ENCODE results near the gene PRIMA1.

The PRIMA1 gene

DNA sequence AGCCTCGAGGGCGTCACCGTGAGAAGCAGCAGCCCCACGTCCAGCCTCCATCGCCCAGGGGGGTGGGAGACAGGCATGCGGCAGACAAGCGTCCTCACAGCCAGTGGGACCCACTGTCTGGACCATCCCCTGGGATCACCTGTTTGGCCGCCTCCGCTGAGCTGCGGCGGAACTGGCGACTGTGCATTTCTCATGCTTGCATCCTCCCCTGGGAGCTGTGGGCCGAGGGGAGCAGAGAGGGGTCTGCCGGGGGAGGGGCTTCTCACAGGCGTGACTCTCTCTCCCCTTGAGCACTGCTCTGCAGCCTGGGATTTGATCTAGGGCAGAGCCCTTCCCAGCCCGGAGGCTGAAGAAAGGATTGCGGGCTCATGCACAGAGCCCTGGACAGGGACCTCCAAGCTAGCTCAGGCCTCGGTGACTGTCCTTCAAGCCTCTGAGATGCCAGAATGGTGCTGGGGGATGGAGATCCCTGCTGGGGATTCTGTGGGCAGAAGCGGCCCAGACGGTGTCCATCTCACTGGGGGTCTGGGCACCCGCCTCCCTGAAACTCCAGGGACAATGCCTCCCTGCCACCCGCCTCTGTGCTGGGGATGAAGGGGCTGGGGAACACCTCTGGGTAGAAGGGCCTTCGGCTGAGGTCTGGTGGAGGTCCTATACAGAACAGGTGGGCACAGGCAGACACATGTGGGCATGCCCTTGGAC, 61.1 kb downstream of the PRIMA1 start:
- TF ChIP-seq, protein P1, sequence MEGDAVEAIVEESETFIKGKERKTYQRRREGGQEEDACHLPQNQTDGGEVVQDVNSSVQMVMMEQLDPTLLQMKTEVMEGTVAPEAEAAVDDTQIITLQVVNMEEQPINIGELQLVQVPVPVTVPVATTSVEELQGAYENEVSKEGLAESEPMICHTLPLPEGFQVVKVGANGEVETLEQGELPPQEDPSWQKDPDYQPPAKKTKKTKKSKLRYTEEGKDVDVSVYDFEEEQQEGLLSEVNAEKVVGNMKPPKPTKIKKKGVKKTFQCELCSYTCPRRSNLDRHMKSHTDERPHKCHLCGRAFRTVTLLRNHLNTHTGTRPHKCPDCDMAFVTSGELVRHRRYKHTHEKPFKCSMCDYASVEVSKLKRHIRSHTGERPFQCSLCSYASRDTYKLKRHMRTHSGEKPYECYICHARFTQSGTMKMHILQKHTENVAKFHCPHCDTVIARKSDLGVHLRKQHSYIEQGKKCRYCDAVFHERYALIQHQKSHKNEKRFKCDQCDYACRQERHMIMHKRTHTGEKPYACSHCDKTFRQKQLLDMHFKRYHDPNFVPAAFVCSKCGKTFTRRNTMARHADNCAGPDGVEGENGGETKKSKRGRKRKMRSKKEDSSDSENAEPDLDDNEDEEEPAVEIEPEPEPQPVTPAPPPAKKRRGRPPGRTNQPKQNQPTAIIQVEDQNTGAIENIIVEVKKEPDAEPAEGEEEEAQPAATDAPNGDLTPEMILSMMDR (IDR thresholded peaks at IDR 0.05; ENCODE audit: low read depth, low read length, missing control alignments) = no peak
- H3K4me3 ChIP-seq (replicated peaks; ENCODE audit: low read depth, low read length) = no peak overlapping the region
- no peak for DNase-seq (ENCODE audit: extremely low read depth, low read depth)

DNA sequence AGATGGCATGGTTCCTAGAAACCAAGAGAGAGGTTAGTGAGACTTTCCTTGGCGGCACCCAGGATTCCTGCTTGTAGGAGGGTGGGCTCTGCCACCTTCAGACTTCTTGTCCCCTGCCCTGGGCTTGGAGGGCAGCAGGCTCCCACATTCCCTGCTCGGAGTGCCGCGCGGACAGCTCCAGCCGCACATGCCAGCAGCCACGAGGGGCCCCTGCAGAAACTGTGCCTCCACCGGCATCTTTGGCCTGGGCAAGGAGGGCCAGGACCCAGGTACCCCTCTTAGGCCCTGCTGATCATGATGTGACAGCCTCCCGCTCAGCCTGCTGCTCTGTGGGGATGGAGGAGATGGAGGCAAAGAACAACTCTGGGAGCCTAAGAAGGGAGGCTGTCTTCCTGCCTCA, 62.3 kb downstream of the PRIMA1 start:
- TF ChIP-seq, protein P1 (IDR thresholded peaks at IDR 0.05; ENCODE audit: low read depth, low read length, missing control alignments) = no peak
- no peak for DNase-seq (ENCODE audit: extremely low read depth, low read depth)
- no peak overlapping the region for H3K4me3 ChIP-seq (replicated peaks; ENCODE audit: low read depth, low read length)

DNA sequence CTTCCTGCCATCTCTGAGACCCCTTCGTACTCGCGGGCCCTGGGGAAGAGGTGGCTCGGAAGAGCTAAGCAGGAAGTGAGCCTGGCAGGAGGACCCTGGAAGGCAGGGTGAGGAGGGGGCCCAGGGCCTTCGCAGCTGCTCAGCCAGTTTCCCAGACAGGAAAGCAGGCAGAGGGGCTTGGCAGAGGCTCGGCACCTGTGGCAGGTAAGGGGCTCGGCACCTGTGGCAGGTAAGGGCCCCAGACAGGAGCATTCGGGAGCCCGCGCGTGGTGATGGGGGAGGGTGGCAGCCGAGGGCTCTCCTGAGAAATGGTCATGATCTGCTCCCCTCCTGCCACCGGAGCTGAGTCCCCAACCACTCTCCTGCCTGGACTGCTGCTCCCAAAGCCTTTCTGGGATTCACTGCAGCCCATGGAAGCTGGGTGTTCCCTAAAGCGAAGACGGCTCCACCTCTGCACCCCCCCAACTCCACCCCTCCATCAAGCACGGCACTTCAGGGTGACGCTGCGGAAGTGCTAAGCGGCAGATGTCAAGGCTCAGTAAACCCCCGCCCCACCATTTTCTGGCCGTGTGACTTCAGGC, 63.2 kb downstream of the PRIMA1 start:
- TF ChIP-seq, protein P1 (IDR thresholded peaks at IDR 0.05; ENCODE audit: low read depth, low read length, missing control alignments) = no peak
- DNase-seq (ENCODE audit: extremely low read depth, low read depth) = no peak
- H3K4me3 ChIP-seq (replicated peaks; ENCODE audit: low read depth, low read length) = no peak overlapping the region

DNA sequence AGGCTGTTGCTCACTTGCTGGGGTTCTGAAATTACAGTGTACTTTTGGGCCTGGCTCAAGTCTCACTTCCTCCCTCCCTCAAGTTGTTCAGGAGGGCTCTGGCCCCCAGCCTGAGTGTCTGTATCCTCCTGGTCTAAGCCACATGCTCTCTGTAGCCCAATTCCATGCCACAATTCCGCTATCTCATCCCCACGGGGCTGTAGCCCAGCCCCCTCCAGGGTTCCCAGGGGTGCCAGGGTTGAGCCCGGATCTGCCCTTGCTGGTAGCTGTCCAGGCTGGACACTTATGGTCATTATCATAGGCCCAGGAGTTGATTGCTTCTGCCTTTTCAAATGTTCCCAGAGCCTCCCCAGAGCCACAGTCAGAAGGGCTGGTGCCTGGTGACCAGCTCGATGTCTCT, 65.3 kb downstream of the PRIMA1 start:
- TF ChIP-seq, protein P1 (IDR thresholded peaks at IDR 0.05; ENCODE audit: low read depth, low read length, missing control alignments) = no peak
- no peak overlapping the region for H3K4me3 ChIP-seq (replicated peaks; ENCODE audit: low read depth, low read length)
- no peak for DNase-seq (ENCODE audit: extremely low read depth, low read depth)

- TF ChIP-seq, protein P1 (IDR thresholded peaks at IDR 0.05; ENCODE audit: low read depth, low read length, missing control alignments) = no peak
- DNase-seq (ENCODE audit: extremely low read depth, low read depth) = no peak
Observed at GRCh38 chr14:93720981-93721483, 67.3 kb downstream of the PRIMA1 start.

GRCh38 chr14:93720076-93720815, 68.0 kb downstream of the PRIMA1 start:
- no peak for DNase-seq (ENCODE audit: extremely low read depth, low read depth)
- no peak overlapping the region for H3K4me3 ChIP-seq (replicated peaks; ENCODE audit: low read depth, low read length)
- TF ChIP-seq, protein P1 (IDR thresholded peaks at IDR 0.05; ENCODE audit: low read depth, low read length, missing control alignments) = no peak

More at GRCh38 chr14:93720981-93721483, 67.3 kb downstream of the PRIMA1 start:
- H3K4me3 ChIP-seq (replicated peaks; ENCODE audit: low read depth, low read length) = no peak overlapping the region
